Stimulated activated CD8-positive, alpha-beta memory T cell treated with anti-CD3 and anti-CD28 coated beads, Interleukin-4, amount 100 ng/mL, for 4 hours (primary cell): ENCODE data around the gene RFNG.
A peak's percentile ranks its signal among the peaks of the same experiment; 100 is the strongest.
"Not testable (repeated sequence)": the region's sequence is repeated elsewhere in the genome, so short reads cannot be mapped to it uniquely, and the experiment has no call there.

ENCODE experiments used
- DNase-seq, 2 donors: peaks; one replicate each; pipeline ENCODE4 v3.0.0-alpha.2; 2020; ENCODE audit warnings: low read depth in 2 of 2, low spot score in 1 of 2

Gene RFNG

GRCh38 chr17:82046903-82047302 is 4.7 kb downstream of the RFNG start:
- DNase-seq, result no peak

- DNase-seq, result no peak
These were observed 5.6 kb downstream of the RFNG start for GRCh38 chr17:82045936-82046484.

DNA sequence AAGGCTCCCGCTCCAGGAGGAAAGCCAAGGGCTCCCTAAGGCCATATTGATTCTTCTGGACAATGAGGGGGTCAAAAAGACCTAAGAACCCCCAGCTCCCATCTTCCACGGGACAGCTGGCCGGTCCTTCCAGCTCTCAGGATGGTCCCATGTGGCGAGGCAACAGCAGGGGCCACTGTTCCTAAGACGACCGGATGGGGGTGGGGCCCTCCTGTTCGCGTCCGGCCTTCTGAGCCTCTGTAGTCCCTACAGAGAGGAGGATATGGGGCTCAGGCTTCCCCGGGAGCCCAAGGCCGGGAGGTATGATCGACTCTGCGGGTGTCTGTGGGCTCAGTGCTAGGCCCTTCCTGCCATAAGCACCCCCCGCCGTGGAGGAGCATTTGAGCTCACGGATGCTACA is 8.1 kb downstream of the RFNG start:
- no peak for DNase-seq

DNA sequence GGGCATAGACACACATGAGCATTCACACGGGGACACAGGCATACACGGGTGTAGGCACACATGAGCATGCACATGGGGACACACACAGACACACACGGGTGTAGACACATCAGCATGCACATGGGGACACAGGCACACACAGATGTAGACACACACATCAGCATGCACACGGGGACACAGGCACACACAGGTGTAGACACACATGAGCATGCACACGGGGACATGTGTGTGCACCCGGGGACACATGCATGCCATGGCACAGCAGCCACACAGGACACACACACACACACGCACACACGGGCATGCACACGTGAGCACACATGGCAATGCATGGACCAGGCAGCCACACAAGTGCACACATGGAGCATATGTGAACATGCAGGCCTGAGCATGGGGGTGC is 9.0 kb downstream of the RFNG start:
- DNase-seq, result no peak

- no peak for DNase-seq
These were observed 10.3 kb downstream of the RFNG start for GRCh38 chr17:82041144-82041814.

DNA sequence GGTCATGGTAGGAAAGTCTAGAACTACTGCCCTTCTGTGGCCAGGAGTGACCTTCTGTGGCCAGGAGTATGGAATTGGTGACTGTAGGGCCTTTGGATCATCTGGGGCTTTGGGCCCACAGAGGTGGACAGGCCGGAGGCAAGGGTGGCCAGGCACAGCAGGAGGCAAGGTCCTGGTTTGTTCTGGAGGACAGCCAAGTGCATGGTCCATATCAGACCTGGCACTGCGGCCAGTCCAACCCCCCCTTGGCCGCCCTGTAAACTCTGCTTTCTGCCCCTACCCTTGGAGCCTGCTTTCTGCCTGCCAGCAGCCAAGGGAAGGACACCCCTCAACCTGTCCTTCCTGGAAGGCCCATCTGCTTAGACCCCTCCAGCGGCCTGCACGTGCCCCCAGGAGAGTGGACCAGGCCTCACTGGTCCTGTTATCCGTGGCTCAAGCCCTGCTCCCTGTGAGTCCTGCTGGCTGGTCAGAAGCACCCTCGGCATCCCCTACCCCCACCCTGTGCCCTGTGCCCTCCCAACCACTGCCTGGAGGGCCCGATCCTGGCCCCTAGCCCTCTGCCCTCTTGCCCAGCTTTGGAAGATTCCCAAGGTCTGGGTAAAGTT is 11.8 kb downstream of the RFNG start:
- no peak for DNase-seq

GRCh38 chr17:82038796-82039409 is 12.7 kb downstream of the RFNG start:
- DNase-seq, result not testable (repeated sequence)

DNA sequence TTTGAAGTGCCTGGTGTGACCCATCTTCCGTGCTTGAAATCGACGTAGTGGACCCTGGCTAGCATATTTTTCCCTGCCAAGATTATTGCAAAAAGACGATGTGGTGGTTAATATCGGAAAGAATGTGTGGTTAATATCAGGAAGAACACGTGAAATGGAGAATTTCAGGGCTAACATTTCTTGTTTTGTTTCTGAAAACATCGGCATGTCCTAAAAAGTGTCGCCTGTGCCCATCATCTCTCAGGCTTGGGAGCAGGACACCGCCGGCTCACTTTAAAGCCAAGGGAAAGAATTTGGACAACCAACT is 13.8 kb downstream of the RFNG start:
- DNase-seq, result no peak

- peak; percentile 77 to 90 for DNase-seq
These were observed 14.3 kb downstream of the RFNG start, which contains the start of gene DCXR for GRCh38 chr17:82037092-82037888. TSS of gene DCXR (minus strand) at chr17:82037697. CDS start at chr17:82037682, 15 bp downstream.

DNA sequence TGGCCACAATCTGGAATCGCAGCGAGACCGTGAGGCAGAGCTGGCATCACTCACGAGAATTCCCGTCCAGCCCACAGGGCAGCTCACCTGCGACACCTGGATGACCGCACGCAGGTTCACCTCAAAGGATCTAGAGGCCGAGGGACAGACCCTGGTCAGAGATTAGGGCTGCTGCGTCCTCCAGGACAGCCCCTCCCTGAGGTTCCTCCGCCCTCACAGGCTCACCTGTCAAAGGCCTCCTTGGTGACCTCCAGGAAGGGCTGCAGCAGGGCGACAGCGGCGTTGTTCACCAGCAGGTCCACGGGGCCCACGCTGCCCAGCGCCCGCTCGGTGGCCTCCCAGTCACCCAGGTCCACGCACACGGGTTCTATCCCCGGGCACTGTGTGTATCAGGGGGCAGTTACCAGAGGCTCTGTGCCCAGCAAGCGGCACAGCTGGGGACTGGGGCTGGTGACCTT is 14.9 kb downstream of the RFNG start:
- no peak for DNase-seq

GRCh38 chr17:82035956-82036633 is 15.5 kb downstream of the RFNG start:
- no peak for DNase-seq

- DNase-seq, result no peak
These were observed 16.1 kb downstream of the RFNG start for GRCh38 chr17:82035488-82035887.

DNA sequence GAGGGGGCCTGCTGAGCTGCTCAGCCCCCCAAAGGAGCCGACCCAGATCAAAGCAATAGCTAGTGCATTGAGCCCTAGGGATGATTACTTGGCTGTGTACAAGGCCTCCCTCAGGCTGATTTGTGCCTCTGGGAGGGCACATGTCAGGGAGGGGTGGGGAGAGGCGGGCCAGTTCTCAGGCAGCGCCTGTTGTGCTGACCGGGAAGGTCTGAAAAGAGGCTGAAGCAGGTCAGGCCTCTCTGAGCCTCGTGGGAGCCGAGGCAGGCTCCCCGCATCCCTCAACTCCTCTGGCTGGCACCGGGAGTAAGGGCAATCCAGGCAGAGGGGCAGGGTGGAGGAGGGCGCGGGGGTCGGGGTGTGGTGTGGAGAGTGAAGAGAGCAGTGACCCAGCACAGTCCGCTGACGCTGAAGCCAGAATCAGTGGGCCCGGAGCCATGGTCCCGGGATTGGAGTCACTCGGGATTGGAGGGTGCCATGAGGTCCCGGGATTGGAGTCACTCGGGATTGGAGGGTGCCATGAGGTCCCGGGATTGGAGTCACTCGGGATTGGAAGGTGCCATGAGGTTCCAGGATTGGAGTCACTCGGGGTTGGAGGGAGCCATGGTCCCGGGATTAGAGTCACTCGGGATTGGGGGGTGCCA is 17.1 kb downstream of the RFNG start:
- DNase-seq, result no peak

DNA sequence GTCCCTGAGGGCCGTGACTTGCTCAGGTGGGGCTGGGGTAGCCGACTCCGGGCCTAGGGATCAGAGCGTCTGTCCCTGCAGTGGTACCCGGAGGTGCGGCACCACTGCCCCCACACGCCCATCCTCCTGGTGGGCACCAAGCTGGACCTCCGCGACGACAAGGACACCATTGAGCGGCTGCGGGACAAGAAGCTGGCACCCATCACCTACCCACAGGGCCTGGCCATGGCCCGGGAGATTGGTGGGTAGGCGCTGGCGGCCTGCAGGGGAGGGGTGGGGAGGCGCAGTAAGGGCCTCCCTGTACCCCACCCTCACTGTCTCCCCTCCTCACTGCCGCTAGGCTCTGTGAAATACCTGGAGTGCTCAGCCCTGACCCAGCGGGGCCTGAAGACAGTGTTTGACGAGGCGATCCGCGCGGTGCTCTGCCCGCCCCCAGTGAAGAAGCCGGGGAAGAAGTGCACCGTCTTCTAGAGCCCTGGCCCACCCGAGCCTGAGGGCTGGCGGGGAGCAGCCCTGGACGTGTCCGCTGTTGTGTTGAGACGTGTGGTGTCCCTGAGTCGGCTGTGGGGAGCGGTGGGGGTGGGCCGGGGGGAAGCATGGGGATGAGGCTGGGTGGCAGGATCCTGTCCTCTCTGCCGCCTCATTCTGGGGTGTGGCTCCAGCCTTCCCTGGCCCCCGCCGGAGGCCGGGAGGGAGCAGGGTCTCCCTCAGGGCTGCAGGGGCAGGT is 18.1 kb downstream of the RFNG start:
- no peak for DNase-seq

DNA sequence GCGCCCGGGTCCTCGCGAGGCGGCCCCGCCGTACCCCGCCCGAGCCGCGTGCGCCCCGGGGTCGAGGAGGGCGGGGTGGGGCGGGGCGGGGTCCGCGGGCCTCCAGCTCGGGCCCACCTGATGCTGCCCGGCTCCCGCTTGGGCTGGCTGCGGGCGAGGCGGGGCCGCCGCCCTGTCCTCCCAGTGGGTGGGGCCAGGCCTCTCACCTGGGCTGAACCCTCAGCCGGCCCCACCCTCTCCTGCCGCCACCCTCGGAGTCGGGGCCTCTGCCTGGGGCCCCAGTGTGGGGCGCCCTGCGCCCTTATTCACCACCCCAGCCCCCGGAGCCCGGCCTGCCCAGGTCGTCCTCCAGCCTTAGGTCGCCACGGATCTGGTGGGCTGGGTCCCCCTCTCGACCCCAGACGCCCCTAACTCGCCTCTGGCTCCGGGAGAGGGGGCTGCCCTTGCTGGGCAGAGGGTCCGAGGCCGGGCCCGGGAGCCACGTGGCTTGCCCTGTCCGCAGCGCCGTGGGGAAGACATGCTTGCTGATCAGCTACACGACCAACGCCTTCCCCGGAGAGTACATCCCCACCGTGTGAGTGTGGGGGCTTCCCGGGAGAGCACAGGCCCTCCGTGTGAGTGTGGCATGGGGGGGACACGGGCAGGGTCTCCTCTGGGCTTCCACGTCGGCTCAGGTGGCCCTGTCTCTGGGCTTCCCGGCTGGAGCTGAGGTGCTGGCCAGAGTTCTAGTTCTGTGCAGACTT is 19.6 kb downstream of the RFNG start:
- no peak for DNase-seq

DNA sequence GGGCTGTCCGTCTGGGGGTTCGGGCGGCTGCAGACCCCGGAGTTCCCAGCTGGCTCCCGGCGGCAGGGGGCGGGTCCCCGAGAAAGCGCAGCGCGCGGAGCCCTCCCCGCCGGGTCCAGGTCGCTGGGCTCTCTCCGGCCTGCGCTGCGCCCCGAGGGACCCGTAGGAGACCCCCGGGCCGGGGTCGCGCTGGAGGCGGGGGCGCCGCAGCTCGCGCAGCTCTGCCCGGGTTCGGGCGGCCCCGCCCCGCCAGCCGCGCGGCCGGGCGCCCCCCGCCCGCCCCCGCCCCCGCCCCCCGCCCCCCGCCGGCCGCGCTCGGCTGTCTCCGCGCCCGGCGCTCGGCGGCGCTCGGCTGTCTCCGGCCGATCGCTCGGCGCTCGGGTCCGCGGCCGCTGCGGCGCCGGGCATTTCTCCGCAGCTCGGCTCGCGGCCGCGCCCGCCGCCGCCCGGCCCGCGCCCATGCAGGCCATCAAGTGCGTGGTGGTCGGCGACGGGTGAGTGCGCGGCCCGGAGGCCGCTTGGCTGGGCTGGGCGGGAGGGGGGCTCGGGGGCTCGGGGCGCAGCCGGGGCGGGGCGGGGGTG is 20.2 kb downstream of the RFNG start, which contains the start of gene RAC3:
Gene RAC3 (plus strand): TSS at position 376 of the 582 bp plus-strand sequence. CDS start 84 bp downstream, at position 460.
- no peak for DNase-seq

GRCh38 chr17:82030470-82031302 is 20.9 kb downstream of the RFNG start:
- peak; percentile 53 to 60 for DNase-seq

DNA sequence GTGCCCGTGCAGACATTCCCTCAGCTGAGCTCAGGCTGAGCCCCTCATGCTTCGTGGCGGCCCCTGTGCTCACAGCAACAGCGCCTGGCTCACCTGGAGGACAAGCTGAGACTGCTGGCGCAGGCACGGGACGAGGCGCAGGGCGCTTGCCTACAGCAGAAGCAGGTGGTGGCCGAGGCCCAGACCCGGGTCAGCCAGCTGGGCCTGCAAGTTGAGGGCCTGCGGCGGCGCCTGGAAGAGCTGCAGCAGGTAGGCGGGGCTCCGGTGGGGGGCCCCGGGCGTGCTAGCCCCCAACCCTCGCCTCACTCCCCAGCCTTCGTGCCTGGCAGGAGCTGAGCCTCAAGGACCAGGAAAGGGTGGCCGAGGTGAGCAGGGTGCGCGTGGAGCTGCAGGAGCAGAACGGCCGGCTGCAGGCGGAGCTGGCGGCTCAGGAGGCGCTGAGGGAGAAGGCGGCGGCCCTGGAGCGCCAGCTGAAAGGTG is 21.6 kb downstream of the RFNG start:
- DNase-seq, result no peak
